Body of pancreas (tissue), 4 donors: ENCODE measurements around the gene GPRASP3.

Experiments used
- CTCF ChIP-seq, 7 experiments: fragments of 450-650 bp in 4 of 7; fragments of 200-600 bp in 3 of 7; sonication (generic) in 3 of 7; IDR thresholded peaks; one replicate each; pipeline ENCODE4 v1.5.1; 2016 to 2019; ENCODE audit warnings: antibody characterized with exemption in 7 of 7
- POLR2A ChIP-seq, 3 donors: fragments of 450-650 bp; IDR thresholded peaks; one replicate each; pipeline ENCODE4 v1.6.1; 2016; ENCODE audit warnings: antibody characterized with exemption in 3 of 3, mild to moderate bottlenecking in 2 of 3

GRCh38 chrX:102745513-102745856 is 24.9 kb downstream of the GPRASP3 start:
- TF ChIP-seq CTCF (IDR thresholded peaks at IDR 0.05) (no peak), POLR2A (IDR thresholded peaks at IDR 0.05) (no peak)
